Astrocyte of the spinal cord (primary cell): ENCODE results near the gene SMIM5.

Experiments
- DNase-seq: peaks from one replicate; pipeline ENCODE4 v3.0.0; 2011; ENCODE audit warnings: low read depth, low spot score
- H3K4me3 ChIP-seq: 2 replicates; pipeline ENCODE4 v1.5.1; 2011; ENCODE audit warnings: low read depth, mild to moderate bottlenecking, low read length, moderate library complexity
- CTCF ChIP-seq: IDR thresholded peaks from 2 replicates; pipeline ENCODE4 v1.5.1; 2012; ENCODE audit warnings: low read depth, mild to moderate bottlenecking, low read length, inconsistent platforms
- in situ Hi-C: cut with HindIII; loops from 2 replicates; pipeline ENCODE4 v1.10.0; 2017; ENCODE audit warnings: low sequenced_read_pairs

The SMIM5 gene

GRCh38 chr17:75614006-75614405, 19.2 kb upstream of the SMIM5 start:
- peak; percentile 13 for TF ChIP-seq CTCF
- in situ Hi-C loops: no loop called here
- no peak for DNase-seq
- no peak overlapping the region for H3K4me3 ChIP-seq

- in situ Hi-C loops: no loop called here
- DNase-seq: no peak
- no peak for TF ChIP-seq CTCF
- H3K4me3 ChIP-seq: no peak overlapping the region
These were observed 18.5 kb upstream of the SMIM5 start for GRCh38 chr17:75614556-75615270.

- TF ChIP-seq CTCF: no peak
- no peak for DNase-seq
- in situ Hi-C loops: no loop called here
- no peak overlapping the region for H3K4me3 ChIP-seq
These were observed 17.9 kb upstream of the SMIM5 start for GRCh38 chr17:75615301-75615700.

- H3K4me3 ChIP-seq: no peak overlapping the region
- TF ChIP-seq CTCF: no peak
- in situ Hi-C loops: no loop called here
- no peak for DNase-seq
These were observed 16.6 kb upstream of the SMIM5 start for GRCh38 chr17:75616521-75617122.

- no peak overlapping the region for H3K4me3 ChIP-seq
- DNase-seq: no peak
- in situ Hi-C loops: no loop called here
- no peak for TF ChIP-seq CTCF
These were observed 16.0 kb upstream of the SMIM5 start for GRCh38 chr17:75617218-75617617.

GRCh38 chr17:75617675-75618074, 15.6 kb upstream of the SMIM5 start:
- no peak for DNase-seq
- TF ChIP-seq CTCF: no peak
- no peak overlapping the region for H3K4me3 ChIP-seq
- in situ Hi-C loops: no loop called here
